HG03460 (cell line): Measurements from ENCODE around the gene TUBGCP6.

ENCODE experiments used
- ATAC-seq: cut with Tn5 transposase; IDR thresholded peaks from one replicate; pipeline ENCODE4 v1.9.1; 2021; ENCODE audit not compliant: unreplicated experiment

Gene TUBGCP6

GRCh38 chr22:50183141-50183971, 61.5 kb downstream of the TUBGCP6 start:
- no peak for ATAC-seq

- ATAC-seq, result no peak
Observed at GRCh38 chr22:50182176-50183081, 62.4 kb downstream of the TUBGCP6 start.

GRCh38 chr22:50180727-50181521, 63.9 kb downstream of the TUBGCP6 start:
- no peak for ATAC-seq

- ATAC-seq, result no peak
Observed at GRCh38 chr22:50179937-50180726, 64.7 kb downstream of the TUBGCP6 start.

- no peak for ATAC-seq
Observed at GRCh38 chr22:50178871-50179869, 65.7 kb downstream of the TUBGCP6 start.

GRCh38 chr22:50178471-50178864, 66.4 kb downstream of the TUBGCP6 start:
- ATAC-seq, result no peak

- ATAC-seq, result no peak
Observed at GRCh38 chr22:50177537-50178470, 67.0 kb downstream of the TUBGCP6 start.

GRCh38 chr22:50176850-50177536, 67.8 kb downstream of the TUBGCP6 start:
- ATAC-seq, result no peak

- no peak for ATAC-seq
Observed at GRCh38 chr22:50175921-50176849, 68.6 kb downstream of the TUBGCP6 start.

- ATAC-seq, result no peak
Observed at GRCh38 chr22:50175191-50175461, 69.7 kb downstream of the TUBGCP6 start.

GRCh38 chr22:50174382-50175190, 70.2 kb downstream of the TUBGCP6 start:
- no peak for ATAC-seq

GRCh38 chr22:50173983-50174355, 70.9 kb downstream of the TUBGCP6 start:
- no peak for ATAC-seq

GRCh38 chr22:50173311-50173982, 71.4 kb downstream of the TUBGCP6 start:
- no peak for ATAC-seq

- ATAC-seq, result no peak
Observed at GRCh38 chr22:50171965-50172421, 72.8 kb downstream of the TUBGCP6 start.

GRCh38 chr22:50171319-50171964, 73.4 kb downstream of the TUBGCP6 start:
- ATAC-seq, result no peak
